HCT116 (cell line): ENCODE measurements around the gene F8A2.

ENCODE experiments used
- EGR1 ChIP-seq: IDR thresholded peaks from 2 replicates; pipeline ENCODE4 v1.6.1; 2012; ENCODE audit warnings: low read depth
- EZH2 ChIP-seq: fragments of 200-600 bp; sonication (generic); IDR thresholded peaks from 2 replicates; pipeline ENCODE4 v1.6.1; 2017; ENCODE audit warnings: antibody characterized with exemption, mixed run types
- EZH2phosphoT487 ChIP-seq: fragments of 200-600 bp; IDR thresholded peaks from 2 replicates; pipeline ENCODE4 v1.6.1; 2018; ENCODE audit warnings: antibody characterized with exemption, borderline replicate concordance
- JUND ChIP-seq: IDR thresholded peaks from 2 replicates; pipeline ENCODE4 v1.6.1; 2012
- POLR2A ChIP-seq: IDR thresholded peaks from 2 replicates; pipeline ENCODE4 v1.7.0; 2011; ENCODE audit warnings: borderline replicate concordance; ENCODE audit not compliant: insufficient read depth, insufficient read length; ENCODE audit errors: extremely low read depth
- SRF ChIP-seq: IDR thresholded peaks from 2 replicates; pipeline ENCODE4 v1.6.1; 2012; ENCODE audit warnings: low read depth
- TCF7L2 ChIP-seq: IDR thresholded peaks from 2 replicates; pipeline ENCODE4 v1.7.0; 2011; ENCODE audit warnings: borderline replicate concordance, inconsistent platforms; ENCODE audit not compliant: insufficient read depth, insufficient read length; ENCODE audit errors: extremely low read depth
- YY1 ChIP-seq: IDR thresholded peaks from 2 replicates; pipeline ENCODE4 v1.6.1; 2011; ENCODE audit warnings: low read length, low read depth, moderate library complexity, mild to moderate bottlenecking; ENCODE audit not compliant: insufficient replicate concordance; ENCODE audit errors: extremely low read depth
- ZFX ChIP-seq: fragments of 450-650 bp; IDR thresholded peaks from 2 replicates; pipeline ENCODE4 v1.6.1; 2017
- ZNF274 ChIP-seq: fragments of 200-500 bp; sonication (Bioruptor generic); IDR thresholded peaks from 2 replicates; pipeline ENCODE4 v1.6.1; 2014; ENCODE audit warnings: mild to moderate bottlenecking, low read depth, low read length, inconsistent platforms
- TF ChIP-seq, protein P1 (sequence below), 3 experiments: fragments of 200-600 bp in 1 of 3; sonication (generic) in 1 of 3; IDR thresholded peaks in 2 of 3; conservative IDR thresholded peaks in 1 of 3; 2 replicates each; pipeline ENCODE4 v1.5.1; 2012 to 2017; ENCODE audit warnings: low read depth in 2 of 3, low read length in 2 of 3, antibody characterized with exemption in 1 of 3, borderline replicate concordance in 1 of 3, control low read depth in 1 of 3, mild to moderate bottlenecking in 1 of 3, mixed read lengths in 1 of 3, mixed run types in 1 of 3, moderate library complexity in 1 of 3; ENCODE audit not compliant: insufficient read depth in 1 of 3
- TF ChIP-seq, protein P2 (sequence below): IDR thresholded peaks from 2 replicates; pipeline ENCODE4 v1.6.1; 2011; ENCODE audit warnings: mild to moderate bottlenecking, low read length, moderate library complexity; ENCODE audit not compliant: insufficient replicate concordance; ENCODE audit errors: extremely low read depth

- TF ChIP-seq, protein P1, sequence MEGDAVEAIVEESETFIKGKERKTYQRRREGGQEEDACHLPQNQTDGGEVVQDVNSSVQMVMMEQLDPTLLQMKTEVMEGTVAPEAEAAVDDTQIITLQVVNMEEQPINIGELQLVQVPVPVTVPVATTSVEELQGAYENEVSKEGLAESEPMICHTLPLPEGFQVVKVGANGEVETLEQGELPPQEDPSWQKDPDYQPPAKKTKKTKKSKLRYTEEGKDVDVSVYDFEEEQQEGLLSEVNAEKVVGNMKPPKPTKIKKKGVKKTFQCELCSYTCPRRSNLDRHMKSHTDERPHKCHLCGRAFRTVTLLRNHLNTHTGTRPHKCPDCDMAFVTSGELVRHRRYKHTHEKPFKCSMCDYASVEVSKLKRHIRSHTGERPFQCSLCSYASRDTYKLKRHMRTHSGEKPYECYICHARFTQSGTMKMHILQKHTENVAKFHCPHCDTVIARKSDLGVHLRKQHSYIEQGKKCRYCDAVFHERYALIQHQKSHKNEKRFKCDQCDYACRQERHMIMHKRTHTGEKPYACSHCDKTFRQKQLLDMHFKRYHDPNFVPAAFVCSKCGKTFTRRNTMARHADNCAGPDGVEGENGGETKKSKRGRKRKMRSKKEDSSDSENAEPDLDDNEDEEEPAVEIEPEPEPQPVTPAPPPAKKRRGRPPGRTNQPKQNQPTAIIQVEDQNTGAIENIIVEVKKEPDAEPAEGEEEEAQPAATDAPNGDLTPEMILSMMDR (IDR thresholded peaks at IDR 0.05 in 2 of 3, conservative IDR thresholded peaks at IDR 0.05 in 1 of 3; ENCODE audit: borderline replicate concordance in 1 of 3, insufficient read depth in 1 of 3, low read depth in 2 of 3, low read length in 2 of 3): no peak
- TF ChIP-seq JUND: no peak
- no peak for TF ChIP-seq POLR2A
- TF ChIP-seq, protein P2, sequence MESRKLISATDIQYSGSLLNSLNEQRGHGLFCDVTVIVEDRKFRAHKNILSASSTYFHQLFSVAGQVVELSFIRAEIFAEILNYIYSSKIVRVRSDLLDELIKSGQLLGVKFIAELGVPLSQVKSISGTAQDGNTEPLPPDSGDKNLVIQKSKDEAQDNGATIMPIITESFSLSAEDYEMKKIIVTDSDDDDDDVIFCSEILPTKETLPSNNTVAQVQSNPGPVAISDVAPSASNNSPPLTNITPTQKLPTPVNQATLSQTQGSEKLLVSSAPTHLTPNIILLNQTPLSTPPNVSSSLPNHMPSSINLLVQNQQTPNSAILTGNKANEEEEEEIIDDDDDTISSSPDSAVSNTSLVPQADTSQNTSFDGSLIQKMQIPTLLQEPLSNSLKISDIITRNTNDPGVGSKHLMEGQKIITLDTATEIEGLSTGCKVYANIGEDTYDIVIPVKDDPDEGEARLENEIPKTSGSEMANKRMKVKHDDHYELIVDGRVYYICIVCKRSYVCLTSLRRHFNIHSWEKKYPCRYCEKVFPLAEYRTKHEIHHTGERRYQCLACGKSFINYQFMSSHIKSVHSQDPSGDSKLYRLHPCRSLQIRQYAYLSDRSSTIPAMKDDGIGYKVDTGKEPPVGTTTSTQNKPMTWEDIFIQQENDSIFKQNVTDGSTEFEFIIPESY: no peak
- no peak for TF ChIP-seq YY1
- TF ChIP-seq SRF: no peak
- no peak for TF ChIP-seq ZFX
- TF ChIP-seq EGR1: no peak
- TF ChIP-seq EZH2: no peak
- no peak for TF ChIP-seq ZNF274
- no peak for TF ChIP-seq TCF7L2
- TF ChIP-seq EZH2phosphoT487: no peak
These were observed 24.5 kb downstream of the F8A2 start for GRCh38 chrX:155406429-155406828.
